Glutamatergic neuron (in vitro differentiated cells): ENCODE data around the gene GPBP1. TPM values are rescaled to one million over a fixed set of nuclear protein-coding genes. Genes with fewer than 3 reads are reported as not detected.

Experiments
- DNase-seq: peaks from one replicate; pipeline ENCODE4 v3.0.0; 2022
- H3K27ac Mint-ChIP-seq: one replicate; pipeline ENCODE4 v1.8.0; 2020; ENCODE audit warnings: mild to moderate bottlenecking, mixed read lengths, inconsistent platforms; ENCODE audit not compliant: unreplicated experiment
- H3K27me3 Mint-ChIP-seq: one replicate; pipeline ENCODE4 v1.8.0; 2020; ENCODE audit warnings: mild to moderate bottlenecking, moderate library complexity, mixed read lengths, inconsistent platforms; ENCODE audit not compliant: unreplicated experiment
- H3K36me3 Mint-ChIP-seq: one replicate; pipeline ENCODE4 v1.8.0; 2020; ENCODE audit warnings: mild to moderate bottlenecking, mixed read lengths, inconsistent platforms; ENCODE audit not compliant: unreplicated experiment
- H3K4me1 Mint-ChIP-seq: one replicate; pipeline ENCODE4 v1.8.0; 2020; ENCODE audit warnings: mild to moderate bottlenecking, low read depth, mixed read lengths, inconsistent platforms; ENCODE audit not compliant: unreplicated experiment
- H3K4me3 Mint-ChIP-seq: one replicate; pipeline ENCODE4 v1.8.0; 2020; ENCODE audit warnings: mild to moderate bottlenecking, mixed read lengths, inconsistent platforms; ENCODE audit not compliant: unreplicated experiment
- H3K9me3 Mint-ChIP-seq: one replicate; pipeline ENCODE4 v1.8.0; 2020; ENCODE audit warnings: mild to moderate bottlenecking, moderate library complexity, mixed read lengths, inconsistent platforms; ENCODE audit not compliant: unreplicated experiment
- total RNA-seq: library from RNA; stranded (reverse); fragmentation: NEBNext Ultra II Directional; extraction: Animal tissue kit (Norgen Biotek cat#: 25700); gene quantifications from one replicate; pipeline ENCODE4 v1.2.1, GENCODE V29; 2021; ENCODE audit not compliant: unreplicated experiment
- TF ChIP-seq, protein P1 (sequence below): fragments of 200-600 bp; sonication (generic); IDR thresholded peaks from one replicate; pipeline ENCODE4 v1.5.0; 2021; ENCODE audit not compliant: partially characterized antibody, unreplicated experiment

The GPBP1 gene
- total RNA-seq, 1 donor from 2014 or later: 81.3 TPM

DNA sequence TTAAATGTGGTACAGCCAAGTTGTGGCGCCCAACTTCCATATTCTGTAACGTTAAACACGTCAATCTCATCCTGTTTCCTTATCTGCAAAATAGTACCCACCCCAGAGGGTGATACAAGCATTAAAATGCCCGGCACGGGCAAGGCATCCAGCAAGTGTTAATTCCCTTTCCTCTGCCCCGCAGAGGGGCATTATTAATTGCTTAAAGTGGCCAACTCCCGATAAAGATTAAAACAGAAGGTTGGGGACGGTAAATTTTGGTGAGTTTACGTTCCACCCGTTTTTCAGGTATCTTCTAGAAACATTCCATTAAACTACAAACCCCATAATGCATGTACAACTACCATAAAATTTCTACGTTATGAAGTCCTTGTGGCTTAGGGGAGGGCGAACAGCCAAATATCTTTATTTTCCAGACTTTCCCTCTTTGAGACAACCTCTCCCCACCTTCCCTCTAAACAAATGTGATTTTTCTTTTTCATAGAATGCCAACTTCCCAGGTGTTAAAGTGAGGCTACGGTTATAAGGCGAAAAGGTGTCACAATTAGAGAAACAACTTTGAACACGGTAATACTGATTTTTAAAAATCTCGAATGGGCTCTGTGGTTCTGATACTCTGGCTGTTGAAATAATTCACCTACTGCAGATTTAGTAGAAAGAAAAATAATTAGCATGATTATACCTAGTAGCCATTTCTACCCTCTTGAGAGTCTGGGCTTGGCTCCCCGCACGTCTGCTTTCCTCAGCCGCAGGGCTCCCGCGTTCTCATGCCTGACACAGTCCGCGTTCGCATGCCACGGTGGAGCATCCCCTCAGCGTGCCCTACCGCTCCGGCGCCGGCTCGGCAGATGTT, 1.2 kb upstream of the GPBP1 start:
- TF ChIP-seq, protein P1, sequence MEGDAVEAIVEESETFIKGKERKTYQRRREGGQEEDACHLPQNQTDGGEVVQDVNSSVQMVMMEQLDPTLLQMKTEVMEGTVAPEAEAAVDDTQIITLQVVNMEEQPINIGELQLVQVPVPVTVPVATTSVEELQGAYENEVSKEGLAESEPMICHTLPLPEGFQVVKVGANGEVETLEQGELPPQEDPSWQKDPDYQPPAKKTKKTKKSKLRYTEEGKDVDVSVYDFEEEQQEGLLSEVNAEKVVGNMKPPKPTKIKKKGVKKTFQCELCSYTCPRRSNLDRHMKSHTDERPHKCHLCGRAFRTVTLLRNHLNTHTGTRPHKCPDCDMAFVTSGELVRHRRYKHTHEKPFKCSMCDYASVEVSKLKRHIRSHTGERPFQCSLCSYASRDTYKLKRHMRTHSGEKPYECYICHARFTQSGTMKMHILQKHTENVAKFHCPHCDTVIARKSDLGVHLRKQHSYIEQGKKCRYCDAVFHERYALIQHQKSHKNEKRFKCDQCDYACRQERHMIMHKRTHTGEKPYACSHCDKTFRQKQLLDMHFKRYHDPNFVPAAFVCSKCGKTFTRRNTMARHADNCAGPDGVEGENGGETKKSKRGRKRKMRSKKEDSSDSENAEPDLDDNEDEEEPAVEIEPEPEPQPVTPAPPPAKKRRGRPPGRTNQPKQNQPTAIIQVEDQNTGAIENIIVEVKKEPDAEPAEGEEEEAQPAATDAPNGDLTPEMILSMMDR: no peak
- no peaks in the 10 kb centered on the region for H3K36me3 Mint-ChIP-seq
- H3K9me3 Mint-ChIP-seq: peaks cover 5% of the 10 kb centered on the region
- peak overlapping the region; percentile 91 for H3K27ac Mint-ChIP-seq
- peaks cover 9% of the 10 kb centered on the region for H3K4me1 Mint-ChIP-seq
- no peak for DNase-seq
- peaks cover 8% of the 10 kb centered on the region for H3K27me3 Mint-ChIP-seq
- H3K4me3 Mint-ChIP-seq: peak overlapping the region; percentile 93

DNA sequence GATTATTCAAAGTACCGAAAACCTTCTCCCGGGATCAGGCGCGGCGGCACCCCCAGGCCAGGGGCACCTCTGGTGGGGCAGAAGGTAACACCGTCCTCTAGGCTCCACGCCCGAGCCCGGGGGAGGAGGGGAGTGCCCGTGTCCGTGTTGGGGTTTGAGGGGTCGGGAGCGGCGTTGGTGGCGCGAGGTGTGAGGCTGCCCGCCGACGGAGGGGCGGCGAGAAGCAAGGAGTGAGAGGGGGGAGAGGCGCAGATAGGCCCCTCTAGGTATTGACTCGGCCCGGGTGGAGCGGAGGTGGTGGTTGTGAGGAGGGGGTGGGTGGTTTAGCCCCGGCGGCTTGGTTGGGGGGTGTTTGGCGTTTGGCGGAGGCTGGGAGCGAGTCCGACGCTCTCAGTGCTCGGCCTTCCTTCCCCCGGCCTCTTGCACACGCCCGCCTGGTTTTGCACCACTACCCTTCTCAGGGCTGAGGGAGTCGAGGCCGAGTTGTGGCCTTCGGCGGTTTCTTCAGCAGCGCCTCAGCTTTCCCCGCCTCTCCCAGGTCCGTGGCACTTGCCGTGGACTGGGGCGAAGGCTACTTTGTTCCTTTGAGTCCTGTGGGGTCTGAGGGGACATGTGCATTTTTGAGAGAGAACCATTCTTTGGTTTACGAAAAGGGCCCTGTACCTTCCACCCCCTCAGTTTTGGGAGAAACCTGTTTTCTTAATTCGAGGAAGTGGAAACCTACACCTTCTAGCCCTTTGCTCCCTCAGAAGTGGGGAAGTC, 450 bp downstream of the GPBP1 start:
- peaks cover 5% of the 10 kb centered on the region for H3K9me3 Mint-ChIP-seq

GRCh38 chr5:57174890-57175510, 1.1 kb downstream of the GPBP1 start:
- H3K36me3 Mint-ChIP-seq: no peaks in the 10 kb centered on the region
- H3K4me3 Mint-ChIP-seq: peak overlapping the region; percentile 97

More for the DNA sequence above, 450 bp downstream of the GPBP1 start:
- Mint-ChIP-seq H3K27ac (peak overlapping the region; percentile 99), H3K27me3 (peaks cover 8% of the 10 kb centered on the region), H3K4me3 (peak overlapping the region; percentile 97), H3K36me3 (no peaks in the 10 kb centered on the region), H3K4me1 (peaks cover 19% of the 10 kb centered on the region)
- DNase-seq: no peak
- TF ChIP-seq, protein P1: no peak

DNA sequence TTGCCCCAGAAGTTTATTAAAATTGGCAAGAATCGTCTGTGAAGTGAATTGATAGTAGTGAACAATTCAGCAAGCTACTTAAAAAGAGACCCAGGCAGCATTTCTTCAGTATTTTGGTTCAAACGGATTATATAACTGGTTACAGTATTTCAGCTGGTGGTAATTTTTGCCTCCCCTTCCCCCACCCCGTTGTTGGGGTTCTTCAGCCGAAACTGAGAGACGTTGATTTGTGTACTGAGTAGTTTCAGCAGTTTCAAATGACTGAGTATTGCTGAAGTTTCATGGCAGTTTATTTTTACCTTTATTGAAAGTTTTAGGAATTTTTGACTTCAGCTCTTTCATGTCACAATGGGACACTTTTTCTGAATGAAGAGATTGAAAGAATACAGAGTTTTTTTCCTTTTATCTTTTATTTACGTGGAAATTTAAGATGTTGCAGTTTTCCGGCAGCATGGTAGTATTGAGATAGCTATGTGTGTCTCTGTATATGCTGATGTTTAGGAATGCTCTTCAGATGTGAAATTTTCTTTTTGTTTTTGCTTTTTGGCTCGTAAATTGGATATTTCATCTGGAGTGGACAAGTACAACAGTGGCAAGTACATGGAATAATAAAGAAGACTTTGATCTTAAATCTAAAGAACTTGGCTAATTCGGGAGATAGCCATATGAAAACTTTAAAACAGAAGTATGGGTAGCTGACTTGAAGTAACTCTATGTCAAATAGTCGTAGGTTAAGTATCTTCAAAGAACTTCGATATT, 1.9 kb downstream of the GPBP1 start:
- H3K27ac Mint-ChIP-seq: no peak overlapping the region
- H3K9me3 Mint-ChIP-seq: peaks cover 5% of the 10 kb centered on the region
- DNase-seq: no peak
- TF ChIP-seq, protein P1: no peak
- peaks cover 8% of the 10 kb centered on the region for H3K27me3 Mint-ChIP-seq
- H3K36me3 Mint-ChIP-seq: no peaks in the 10 kb centered on the region
- H3K4me1 Mint-ChIP-seq: peaks cover 23% of the 10 kb centered on the region
- H3K4me3 Mint-ChIP-seq: peak overlapping the region; percentile 97

More at GRCh38 chr5:57174890-57175510, 1.1 kb downstream of the GPBP1 start:
- H3K27ac Mint-ChIP-seq: peak overlapping the region; percentile 99
- peaks cover 8% of the 10 kb centered on the region for H3K27me3 Mint-ChIP-seq
- DNase-seq: no peak
- peaks cover 5% of the 10 kb centered on the region for H3K9me3 Mint-ChIP-seq
- H3K4me1 Mint-ChIP-seq: peaks cover 23% of the 10 kb centered on the region
- TF ChIP-seq, protein P1: no peak
